Left ventricle myocardium inferior (tissue), 1 donor: Measurements from ENCODE around the gene CEP95. TPM values are rescaled to one million over a fixed set of nuclear protein-coding genes. Genes with fewer than 3 reads are reported as not detected.

ENCODE experiments used
- DNase-seq: peaks from one replicate; pipeline ENCODE4 v3.0.0-alpha.2; 2020
- H3K27ac ChIP-seq: fragments of 200-600 bp; replicated peaks from 2 replicates; pipeline ENCODE4 v1.8.0; 2021
- H3K27me3 ChIP-seq: fragments of 200-600 bp; 2 replicates; pipeline ENCODE4 v1.8.0; 2021; ENCODE audit warnings: low read depth
- H3K36me3 ChIP-seq: fragments of 200-600 bp; 2 replicates; pipeline ENCODE4 v1.8.0; 2021
- H3K4me1 ChIP-seq: fragments of 200-600 bp; 2 replicates; pipeline ENCODE4 v1.8.0; 2021
- H3K4me3 ChIP-seq: fragments of 200-600 bp; 2 replicates; pipeline ENCODE4 v1.8.0; 2021; ENCODE audit warnings: mild to moderate bottlenecking, moderate library complexity
- H3K9me3 ChIP-seq: fragments of 200-600 bp; replicated peaks from 2 replicates; pipeline ENCODE4 v1.8.0; 2021
- intact Hi-C: fragments of 100-400 bp; cut with micrococcal nuclease; formaldehyde crosslinking; loops from one replicate; pipeline ENCODE4 v1.11.0; 2022
- total RNA-seq: library from RNA; stranded (reverse); fragmentation: NEBNext Ultra II Directional; extraction: Animal tissue kit (Norgen Biotek cat#: 25700); gene quantifications from one replicate; pipeline ENCODE4 v1.2.1, GENCODE V29; 2021
- TF ChIP-seq, protein P1 (sequence below): fragments of 200-600 bp; IDR thresholded peaks from 2 replicates; pipeline ENCODE4 v1.8.0; 2021; ENCODE audit warnings: antibody characterized with exemption, mild to moderate bottlenecking, borderline replicate concordance
- donor health status: DM: no; HTN: yes; CAD: no; lungs with severe emphysema.

Gene CEP95
- total RNA-seq, 1 donor from 2014 or later = 10.1 TPM

DNA sequence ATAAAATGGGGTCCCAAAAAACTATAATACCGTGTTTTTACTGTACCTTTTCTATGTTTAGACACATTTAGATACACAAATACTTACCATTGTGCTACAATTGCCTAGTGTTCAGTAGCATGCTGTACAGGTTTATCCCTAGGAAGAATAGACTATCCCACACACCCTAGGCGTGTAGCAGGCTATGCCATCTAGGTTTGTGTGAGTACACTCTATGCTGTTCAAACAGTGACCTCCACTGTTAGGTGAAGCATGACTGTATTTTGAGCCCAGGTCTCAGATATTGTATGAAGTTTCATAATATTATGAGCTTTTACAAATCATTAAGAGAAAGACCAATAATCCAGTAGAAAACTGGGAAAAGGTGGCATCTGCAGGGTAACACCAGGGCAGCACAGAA lies 34.2 kb upstream of the CEP95 start:
- DNase-seq = no peak
- no peaks in the 10 kb centered on the region for H3K4me1 ChIP-seq
- H3K9me3 ChIP-seq = no peaks in the 10 kb centered on the region
- TF ChIP-seq, protein P1, sequence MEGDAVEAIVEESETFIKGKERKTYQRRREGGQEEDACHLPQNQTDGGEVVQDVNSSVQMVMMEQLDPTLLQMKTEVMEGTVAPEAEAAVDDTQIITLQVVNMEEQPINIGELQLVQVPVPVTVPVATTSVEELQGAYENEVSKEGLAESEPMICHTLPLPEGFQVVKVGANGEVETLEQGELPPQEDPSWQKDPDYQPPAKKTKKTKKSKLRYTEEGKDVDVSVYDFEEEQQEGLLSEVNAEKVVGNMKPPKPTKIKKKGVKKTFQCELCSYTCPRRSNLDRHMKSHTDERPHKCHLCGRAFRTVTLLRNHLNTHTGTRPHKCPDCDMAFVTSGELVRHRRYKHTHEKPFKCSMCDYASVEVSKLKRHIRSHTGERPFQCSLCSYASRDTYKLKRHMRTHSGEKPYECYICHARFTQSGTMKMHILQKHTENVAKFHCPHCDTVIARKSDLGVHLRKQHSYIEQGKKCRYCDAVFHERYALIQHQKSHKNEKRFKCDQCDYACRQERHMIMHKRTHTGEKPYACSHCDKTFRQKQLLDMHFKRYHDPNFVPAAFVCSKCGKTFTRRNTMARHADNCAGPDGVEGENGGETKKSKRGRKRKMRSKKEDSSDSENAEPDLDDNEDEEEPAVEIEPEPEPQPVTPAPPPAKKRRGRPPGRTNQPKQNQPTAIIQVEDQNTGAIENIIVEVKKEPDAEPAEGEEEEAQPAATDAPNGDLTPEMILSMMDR = no peak
- H3K27me3 ChIP-seq = no peaks in the 10 kb centered on the region
- intact Hi-C loops = no loop called here
- peaks cover 6% of the 10 kb centered on the region for H3K36me3 ChIP-seq
- H3K4me3 ChIP-seq = no peak overlapping the region
- no peak overlapping the region for H3K27ac ChIP-seq

DNA sequence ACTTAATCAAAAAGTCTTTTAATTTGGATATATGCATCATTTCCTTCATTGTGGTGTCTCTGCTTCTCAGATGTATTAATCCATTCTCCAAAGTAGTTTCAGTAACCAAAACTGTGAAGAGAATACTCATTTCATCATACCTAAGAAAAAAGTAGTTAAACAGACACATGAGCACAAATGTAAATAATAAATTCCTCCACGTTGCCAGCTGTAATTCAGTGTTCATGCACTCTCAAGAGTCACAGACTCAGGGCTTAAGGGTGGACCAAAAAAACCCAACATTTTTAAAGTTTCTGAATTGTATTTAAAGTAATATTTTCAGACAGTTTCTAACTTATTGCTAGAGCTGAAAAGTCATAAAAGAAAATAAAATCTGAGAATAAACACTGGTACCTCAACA lies 28.9 kb upstream of the CEP95 start:
- H3K36me3 ChIP-seq = peaks cover 52% of the 10 kb centered on the region

DNA sequence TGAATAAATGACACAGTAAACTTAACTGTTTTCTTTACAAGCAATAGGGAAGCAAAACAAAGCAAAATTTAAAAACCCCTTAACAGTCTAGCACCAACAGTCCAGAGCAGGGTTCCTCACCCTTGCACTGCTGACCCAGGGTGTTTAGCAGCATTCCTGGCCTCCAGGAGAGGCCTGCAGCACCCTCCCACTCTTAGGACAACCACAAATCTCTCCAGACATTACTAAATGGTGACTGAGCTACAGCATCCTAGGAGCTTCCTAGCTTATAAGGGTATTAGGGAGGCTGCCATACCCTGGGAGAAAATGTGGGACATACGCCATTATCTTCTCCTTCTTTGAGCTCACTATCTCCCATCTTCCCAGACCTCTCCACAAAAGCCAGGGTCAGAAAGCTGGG lies 25.8 kb upstream of the CEP95 start:
- no peak for DNase-seq
- peaks cover 75% of the 10 kb centered on the region for H3K36me3 ChIP-seq
- no peaks in the 10 kb centered on the region for H3K4me1 ChIP-seq
- H3K9me3 ChIP-seq = no peaks in the 10 kb centered on the region
- no peak overlapping the region for H3K4me3 ChIP-seq
- intact Hi-C loops = no loop called here
- TF ChIP-seq, protein P1 = no peak
- no peak overlapping the region for H3K27ac ChIP-seq
- no peaks in the 10 kb centered on the region for H3K27me3 ChIP-seq

More for the DNA sequence above, 28.9 kb upstream of the CEP95 start:
- Histone ChIP-seq H3K9me3 (no peaks in the 10 kb centered on the region), H3K27ac (no peak overlapping the region), H3K4me3 (no peak overlapping the region), H3K27me3 (no peaks in the 10 kb centered on the region), H3K4me1 (no peaks in the 10 kb centered on the region)
- DNase-seq = no peak
- intact Hi-C loops = no loop called here
- TF ChIP-seq, protein P1 = no peak

DNA sequence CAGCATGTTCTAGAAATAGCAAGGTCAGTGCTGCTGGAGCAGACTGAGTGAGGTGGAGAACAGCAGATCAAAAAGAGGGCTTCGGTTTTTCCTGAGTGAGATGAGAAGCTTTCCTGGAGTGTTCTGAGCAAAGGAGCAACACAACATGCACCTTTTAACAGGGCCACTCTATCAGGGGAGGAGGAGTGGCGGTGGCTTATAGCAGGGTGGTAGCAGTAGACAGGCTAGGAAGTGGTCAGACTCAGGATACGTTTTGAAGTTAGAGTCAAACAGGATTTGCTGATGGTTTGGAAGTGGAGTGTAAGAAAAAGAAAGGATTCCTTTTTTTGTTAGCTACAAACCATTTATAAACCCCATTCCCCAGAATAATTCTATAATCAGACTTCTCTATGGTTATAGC lies 22.4 kb upstream of the CEP95 start:
- Histone ChIP-seq H3K9me3 (no peaks in the 10 kb centered on the region), H3K27ac (no peak overlapping the region), H3K4me1 (no peaks in the 10 kb centered on the region), H3K36me3 (peaks cover 70% of the 10 kb centered on the region), H3K27me3 (no peaks in the 10 kb centered on the region), H3K4me3 (no peak overlapping the region)
- intact Hi-C loops = no loop called here
- TF ChIP-seq, protein P1 = no peak
- DNase-seq = no peak

DNA sequence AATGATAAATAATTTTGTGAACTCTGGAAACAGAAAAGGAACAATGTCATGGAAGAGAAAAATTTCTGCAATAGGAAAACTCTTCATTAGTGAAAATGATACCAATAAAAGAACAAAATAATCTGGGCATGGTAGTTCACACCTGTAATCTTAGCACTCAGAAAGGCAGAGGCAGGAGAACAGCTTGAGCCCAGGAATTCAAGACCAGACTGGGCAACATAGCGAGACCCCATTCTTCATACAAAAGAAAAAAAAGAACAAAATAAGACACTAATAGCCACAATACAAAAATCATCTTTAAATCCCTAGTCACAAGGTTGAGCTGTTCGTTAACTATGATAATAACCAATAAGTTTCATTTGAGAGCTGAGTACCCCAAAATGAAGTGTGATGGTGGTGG lies 18.5 kb upstream of the CEP95 start:
- intact Hi-C loops = loop anchor here (5.0 kb wide), 1 partner anchor 66 kb away; no protein-coding TSS in a partner anchor

More for the DNA sequence above, 18.5 kb upstream of the CEP95 start:
- H3K27ac ChIP-seq = no peak overlapping the region
- H3K9me3 ChIP-seq = no peaks in the 10 kb centered on the region
- H3K27me3 ChIP-seq = no peaks in the 10 kb centered on the region
- no peak overlapping the region for H3K4me3 ChIP-seq
- no peak for DNase-seq
- TF ChIP-seq, protein P1 = no peak
- no peaks in the 10 kb centered on the region for H3K4me1 ChIP-seq
- H3K36me3 ChIP-seq = peaks cover 67% of the 10 kb centered on the region
